HG03196 (cell line): Measurements from ENCODE around the gene BASP1.

Source experiments
- ATAC-seq: cut with Tn5 transposase; IDR thresholded peaks from one replicate; pipeline ENCODE4 v1.9.1; 2021; ENCODE audit not compliant: unreplicated experiment

BASP1 gene

DNA sequence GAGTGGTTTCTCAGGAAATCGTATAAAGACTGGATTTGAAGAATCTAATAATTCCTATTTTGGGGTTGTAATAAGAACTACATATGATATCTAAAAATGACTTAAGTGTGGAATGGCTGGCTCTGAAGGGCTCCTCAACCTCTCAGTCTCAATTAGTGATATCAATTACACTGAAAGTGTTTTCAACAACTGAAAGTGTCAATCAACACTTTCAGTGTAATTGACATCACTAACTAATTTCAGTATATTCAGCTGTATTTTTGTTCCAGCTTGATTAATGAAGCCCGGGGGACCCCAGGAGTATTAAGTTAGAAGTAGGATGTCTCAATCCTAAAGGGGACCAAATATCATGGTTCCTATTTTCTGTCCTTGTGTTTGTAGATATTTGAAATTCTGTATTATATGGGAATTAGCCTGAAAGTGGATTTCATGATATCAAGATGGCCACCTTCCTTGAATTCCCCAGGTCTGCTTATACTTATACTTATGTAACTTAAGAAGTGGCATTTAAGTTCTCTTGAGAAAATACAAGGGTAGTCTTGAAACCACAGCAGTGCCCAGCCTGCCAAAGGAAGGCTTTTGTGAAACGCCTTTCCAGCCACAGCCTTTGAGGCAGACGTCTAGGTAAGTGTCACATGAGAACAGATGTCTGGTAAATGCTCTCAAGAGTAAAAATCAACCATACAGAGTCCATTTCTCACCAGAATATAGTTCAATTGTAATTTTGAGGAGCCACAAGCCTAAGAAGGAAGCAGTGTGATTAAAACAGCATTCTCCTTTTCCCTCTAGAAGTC lies 4.6 kb downstream of the BASP1 start:
- no peak for ATAC-seq

DNA sequence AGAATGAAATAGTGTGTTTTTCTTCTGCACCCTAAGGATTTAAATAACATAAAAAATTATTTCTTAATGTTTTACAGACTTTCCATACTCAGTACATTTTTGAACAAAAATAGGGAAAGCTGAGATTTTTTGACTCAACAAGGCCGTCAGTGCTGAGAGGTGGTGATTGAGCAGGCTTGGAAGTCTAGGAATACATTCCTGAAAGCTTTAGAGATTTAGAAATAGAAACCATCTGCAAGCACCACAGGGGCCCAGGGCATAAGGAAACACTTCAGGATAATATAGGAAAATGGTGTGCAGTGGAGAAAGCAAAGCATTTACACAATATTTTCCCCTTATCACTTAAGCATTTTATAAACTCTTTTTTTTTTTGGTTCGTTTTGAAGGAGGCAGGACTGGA lies 5.2 kb downstream of the BASP1 start:
- ATAC-seq: no peak

DNA sequence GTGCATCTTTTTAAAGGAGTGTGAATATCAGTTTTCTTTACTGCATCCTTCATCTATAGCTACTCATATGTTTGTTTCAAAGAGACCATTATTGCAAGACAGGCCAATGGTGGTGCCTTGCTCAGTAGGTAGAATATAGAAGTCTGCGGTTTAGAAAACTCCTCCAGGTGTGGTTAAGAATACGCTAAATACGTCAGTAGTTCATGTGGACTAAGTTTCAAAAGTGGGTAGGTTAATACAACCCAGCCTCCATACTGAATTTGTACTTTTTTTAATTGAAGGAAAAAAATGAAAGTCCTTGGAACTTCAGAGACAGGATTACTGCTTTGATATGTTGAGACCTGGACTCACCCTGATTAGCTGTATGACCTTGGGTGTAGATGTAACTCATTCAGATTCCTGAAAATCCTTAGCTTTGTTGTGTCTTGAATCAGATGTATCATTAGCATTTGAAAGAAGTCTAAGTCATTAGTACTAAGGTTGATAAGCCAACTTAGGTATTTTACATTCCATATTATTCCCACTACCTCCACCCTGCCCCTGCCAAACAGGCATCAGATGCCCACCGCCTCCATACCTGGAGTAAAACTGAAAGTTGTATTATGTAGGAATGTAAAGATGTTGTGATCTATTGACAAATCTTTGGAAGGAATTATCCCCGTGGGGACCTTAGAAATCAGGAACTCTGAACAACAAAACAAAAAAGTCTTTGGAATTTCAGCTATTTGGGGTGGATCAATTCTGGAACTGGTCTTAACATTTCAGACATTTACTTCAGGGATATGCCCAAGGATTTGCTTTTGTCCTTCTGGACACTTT lies 6.1 kb downstream of the BASP1 start:
- no peak for ATAC-seq

DNA sequence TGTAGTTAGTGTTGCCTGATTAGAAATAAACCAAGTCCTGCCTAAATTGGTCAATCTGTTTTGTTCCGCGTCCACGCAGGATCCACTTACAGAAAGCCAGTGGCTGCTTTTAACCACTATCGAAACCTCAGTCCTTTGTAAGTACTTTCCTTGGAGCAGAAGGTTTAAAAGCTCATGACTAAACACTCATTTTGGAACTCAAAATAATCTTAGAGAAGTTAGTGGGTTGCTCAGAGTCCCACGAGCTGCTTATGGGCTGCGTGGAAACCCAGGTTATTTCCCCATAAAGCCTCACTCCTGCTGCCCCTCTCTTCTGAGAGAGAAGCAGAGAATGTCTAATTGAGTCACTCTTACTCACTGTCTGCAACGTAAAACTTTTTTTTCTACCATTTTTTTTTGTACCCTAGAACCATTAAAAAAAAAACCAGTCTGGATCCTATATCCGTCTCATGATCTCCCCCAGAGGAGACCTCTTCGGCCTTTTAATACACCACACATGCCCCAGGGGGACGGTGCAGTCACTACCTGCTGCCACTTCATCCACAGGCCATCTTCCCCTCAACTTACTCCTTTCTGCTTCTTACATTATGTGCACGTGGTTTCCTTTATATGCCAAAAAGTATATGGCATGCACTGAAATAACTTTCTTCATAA lies 7.6 kb downstream of the BASP1 start:
- ATAC-seq: peak; percentile 55

DNA sequence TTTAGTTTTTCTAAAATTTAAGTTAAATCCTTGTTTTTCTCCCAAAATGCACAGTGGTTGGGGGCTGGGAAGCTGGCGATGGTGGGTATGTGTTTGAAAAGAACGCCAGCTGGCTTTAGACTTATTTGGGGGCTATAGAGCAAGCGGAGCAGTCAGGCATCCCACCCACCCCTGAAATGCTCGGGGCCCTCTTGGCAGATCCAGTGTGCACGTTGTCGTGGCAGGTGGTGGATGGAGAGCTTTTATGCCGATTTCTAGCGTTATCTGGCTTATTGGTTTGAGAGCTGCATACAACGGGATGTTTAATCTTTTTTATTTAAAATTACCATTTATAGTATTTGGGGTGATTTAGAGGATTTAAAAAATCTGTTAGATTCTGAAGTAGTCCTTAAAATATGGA lies 8.1 kb downstream of the BASP1 start:
- no peak for ATAC-seq

DNA sequence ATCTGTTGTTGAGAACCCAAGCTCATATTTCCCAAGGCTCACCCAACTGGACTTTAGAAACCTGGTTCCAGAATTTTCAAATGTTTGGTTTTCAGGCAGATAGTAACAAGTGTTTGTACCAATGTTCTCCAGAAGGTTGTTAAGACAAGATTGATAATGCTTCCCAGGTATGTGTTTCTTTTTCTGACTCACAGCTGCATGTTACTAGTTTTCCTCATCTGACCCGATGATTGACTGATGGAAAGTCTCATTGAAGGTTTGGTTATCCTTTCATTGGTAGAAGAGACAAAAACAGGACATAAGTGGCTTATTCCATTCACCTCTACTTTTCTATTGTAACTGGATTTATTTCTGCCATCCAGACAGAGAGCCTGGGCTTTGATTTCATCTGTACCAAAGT lies 10.4 kb downstream of the BASP1 start:
- ATAC-seq: no peak

DNA sequence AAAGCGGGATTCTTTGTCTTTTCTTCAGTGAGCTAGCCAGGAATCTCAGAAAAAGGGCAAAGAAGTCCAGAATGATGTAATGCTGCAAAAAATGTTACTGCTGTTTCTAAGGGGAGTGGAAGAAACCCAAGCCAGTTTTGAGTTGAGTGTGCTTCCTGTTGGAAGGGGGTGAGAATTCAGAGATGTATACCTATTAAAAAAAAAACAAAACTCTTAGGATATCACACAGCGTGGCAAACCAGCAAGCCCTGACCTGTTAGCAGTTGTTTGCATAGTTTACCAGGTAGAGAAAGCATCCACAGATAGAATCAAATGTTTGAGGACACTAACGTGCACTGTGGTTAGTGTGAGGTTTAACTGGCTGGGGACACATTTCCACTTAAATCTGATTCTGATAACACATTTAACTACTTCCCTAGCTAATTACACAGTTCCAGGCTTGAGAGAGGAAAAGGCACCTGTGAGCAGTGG lies 11.4 kb downstream of the BASP1 start:
- ATAC-seq: peak; percentile 60

DNA sequence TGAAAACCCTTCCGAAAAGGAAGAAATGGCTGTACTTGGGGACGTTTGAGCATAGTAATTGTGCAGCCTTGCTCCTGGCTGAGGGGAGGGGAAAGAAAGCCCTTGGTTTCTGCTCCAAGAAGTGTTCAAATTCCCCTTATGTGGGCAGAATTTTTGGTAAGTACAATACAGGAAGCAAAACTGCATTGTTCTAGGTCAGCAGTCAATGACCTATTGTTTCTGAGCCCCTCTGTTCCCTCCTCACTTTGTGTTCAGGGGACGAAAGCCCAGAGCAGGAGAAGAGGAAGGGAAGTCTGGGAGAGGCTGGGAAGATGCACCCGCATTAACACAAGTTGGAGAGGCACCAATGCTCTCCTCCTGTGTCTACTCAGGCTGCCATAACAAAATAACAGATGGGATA lies 11.9 kb downstream of the BASP1 start:
- ATAC-seq: peak; percentile 41

DNA sequence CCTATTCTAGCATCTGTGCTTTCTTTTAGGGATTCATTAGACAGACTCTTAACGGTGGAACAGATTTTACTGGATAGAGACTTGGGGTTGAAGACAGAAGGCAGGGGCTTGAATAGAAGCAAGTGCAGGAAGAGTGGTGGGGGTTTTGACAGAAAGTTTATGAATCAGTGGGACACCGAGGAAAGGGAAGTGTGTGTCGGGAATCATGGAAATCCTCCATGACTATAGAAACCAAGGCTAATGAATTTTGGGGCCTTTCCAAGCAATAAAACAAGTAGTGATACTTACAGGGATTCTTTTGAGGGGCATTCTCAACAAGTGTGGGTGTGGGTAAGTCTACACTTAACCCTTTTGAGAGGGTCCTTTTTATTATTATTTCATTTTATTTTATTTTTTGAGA lies 12.8 kb downstream of the BASP1 start:
- no peak for ATAC-seq

DNA sequence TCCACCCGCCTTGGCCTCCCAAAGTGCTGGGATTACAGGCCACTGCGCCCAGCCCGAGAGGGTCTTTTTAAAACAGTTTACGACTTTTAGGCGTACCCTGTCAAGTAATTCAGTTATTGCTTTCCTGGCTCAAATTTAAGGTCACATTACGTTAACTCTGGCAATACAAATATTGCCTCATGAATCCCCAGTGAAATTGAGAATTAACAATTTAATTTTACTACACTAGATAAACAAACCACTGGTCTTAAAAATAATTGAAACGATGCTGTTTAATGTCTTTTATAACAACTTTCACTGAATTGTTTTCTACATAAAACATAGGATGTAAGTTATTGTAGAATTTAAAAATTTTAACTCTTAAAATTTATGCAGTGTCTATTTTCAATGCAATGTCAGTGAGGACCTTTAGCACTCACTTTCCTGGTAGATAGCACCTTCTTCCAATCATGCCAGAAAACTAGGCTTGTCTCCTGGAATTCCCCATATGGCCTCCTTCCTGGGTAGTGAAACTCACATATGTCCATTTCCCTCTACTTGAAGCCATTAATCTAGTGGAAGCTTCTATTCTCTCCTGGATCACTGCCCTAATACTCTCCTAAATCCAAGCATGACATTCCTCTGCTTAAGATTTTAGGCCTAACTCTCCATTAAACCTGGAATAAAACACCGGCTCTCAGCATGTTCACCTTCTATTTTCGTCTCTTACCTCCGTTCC lies 13.5 kb downstream of the BASP1 start:
- ATAC-seq: no peak

DNA sequence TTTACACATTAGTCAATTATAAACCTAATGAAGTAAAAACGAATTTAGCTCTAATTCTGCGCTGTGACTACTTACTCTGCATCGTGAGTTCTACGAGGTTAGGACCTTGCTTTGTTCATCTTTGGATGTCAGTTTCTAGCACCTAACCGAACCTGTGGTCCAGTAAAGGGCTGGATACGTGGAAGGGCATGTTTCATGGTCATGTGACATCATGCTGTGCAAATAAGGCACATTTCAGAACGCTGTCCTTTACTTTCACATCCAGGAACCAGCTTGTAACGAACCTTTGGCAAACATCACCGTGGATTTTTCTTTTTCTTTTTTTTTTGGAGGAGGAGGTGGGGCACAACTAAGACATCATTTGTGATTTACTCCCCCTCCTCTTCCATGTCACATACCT lies 15.0 kb downstream of the BASP1 start:
- ATAC-seq: no peak

DNA sequence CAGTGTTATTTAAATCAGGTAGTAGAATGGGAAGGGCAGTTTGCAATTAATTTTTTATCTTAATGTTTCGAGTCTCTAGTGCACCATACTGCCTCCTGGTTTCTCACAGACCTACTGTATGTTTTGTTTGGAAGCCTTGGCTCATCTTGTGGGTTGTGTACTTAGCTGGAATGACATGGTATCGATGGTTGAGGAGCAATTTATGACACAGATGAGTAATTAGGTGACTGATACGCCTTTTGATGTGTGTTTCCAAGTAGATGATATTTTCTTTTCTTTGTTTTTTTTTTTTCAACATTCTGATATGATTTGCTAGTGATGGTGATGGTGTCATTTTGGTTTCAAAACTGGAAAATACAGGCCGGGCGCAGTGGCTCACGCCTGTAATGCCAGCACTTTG lies 16.1 kb downstream of the BASP1 start:
- ATAC-seq: no peak

DNA sequence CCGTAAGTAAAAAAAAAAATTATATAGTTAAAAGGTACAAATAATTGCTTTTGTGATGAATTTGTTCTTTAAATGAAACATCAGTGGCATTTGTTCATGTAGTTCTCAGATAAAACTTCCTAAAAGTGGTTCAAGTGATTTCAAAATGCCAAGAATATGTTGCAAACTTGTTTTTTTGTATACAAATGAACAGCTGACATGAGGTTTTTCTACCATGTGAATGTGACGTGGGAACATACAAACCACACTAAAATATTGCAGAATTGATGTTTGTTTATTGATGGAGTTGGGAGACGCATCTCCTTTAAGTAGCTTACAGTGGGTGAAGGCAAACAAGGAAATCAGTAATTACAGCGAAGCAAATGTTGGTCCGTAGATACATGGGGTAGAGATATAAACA lies 16.9 kb downstream of the BASP1 start:
- no peak for ATAC-seq

DNA sequence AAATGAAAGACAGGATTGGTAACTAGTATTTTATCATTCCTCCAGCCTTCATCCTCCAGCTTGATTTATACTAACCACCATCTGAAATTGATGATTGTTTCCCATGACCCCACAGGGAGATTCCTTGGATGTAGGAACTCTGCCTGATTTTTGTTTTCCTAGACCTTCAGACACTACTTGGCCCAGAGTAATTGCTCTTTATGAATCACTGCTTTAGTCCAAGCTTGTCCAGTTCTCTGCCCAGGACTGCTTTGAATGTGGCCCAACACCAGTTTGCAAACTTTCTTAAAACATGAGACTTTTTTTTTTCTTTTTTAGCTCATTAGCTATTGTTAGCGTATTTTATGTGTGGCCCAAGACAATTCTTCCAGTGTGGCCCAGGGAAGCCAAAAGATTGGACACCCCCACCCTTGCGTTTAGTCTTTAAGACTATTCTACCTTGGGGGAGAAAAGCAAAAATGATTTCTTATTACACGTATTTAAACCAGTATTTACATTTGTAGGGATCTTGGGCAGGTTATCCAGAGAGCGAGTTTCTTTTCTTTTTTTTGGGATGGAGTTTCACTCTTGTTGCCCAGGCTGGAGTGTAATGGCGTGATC lies 18.4 kb downstream of the BASP1 start:
- no peak for ATAC-seq

DNA sequence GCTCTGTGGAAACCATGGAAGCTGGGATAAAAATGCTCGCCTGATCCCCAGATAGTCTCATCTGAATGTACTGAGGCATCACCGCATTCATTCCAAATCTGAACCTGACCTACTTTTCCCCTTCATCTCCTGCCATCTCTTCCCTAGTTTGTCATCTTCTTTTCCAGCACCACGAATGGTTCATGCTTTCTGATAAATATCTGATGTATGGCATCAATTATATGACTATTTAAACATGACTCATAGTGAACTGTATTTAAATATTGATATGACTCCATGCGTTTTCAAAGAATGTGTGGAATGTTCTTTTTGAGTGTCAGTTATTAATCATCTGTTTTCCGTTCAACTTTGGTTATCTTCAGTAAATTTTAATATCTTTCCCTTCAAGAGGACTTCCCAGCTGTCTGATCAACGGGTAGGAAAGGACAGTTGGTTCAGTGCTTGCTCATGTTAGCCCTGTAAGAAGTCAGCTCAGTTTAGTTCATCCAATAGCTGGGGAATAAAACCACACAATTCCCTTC lies 21.1 kb downstream of the BASP1 start:
- ATAC-seq: no peak

DNA sequence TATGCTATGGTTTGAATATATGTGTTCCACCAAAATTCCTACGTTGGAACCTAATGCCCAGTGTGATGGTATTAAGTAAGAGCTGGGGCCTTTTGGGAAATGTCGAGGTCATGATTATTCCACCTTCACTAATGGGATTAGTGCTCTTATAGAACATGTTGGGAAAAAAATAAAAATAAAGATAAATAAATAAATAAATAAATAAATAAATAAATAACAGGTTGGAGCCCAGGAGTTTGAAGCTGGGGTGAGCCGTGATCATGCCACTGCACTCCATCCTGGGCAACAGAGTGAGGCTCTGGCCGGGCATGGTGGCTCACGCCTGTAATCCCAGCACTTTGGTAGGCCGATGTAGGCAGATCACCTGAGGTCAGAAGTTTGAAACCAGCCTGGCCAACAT lies 22.5 kb downstream of the BASP1 start:
- ATAC-seq: no peak

DNA sequence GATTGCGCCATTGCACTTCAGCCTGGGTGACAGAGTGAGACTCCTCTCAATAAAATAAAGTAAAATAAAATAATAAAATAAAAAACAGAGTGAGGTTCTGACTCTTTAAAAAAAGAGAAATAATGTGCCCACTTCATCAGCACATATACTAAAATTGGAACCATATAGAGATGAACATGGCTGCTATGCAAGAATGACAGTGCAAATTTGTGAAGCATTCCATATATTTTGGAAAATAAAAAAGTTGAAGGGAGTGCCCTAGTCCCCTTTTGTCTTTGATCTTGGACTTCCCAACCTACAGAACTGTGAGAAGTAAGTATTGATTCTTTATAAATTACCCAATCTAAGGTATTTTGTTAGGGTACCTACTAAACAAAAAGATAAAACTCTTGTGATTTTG lies 23.1 kb downstream of the BASP1 start:
- no peak for ATAC-seq

DNA sequence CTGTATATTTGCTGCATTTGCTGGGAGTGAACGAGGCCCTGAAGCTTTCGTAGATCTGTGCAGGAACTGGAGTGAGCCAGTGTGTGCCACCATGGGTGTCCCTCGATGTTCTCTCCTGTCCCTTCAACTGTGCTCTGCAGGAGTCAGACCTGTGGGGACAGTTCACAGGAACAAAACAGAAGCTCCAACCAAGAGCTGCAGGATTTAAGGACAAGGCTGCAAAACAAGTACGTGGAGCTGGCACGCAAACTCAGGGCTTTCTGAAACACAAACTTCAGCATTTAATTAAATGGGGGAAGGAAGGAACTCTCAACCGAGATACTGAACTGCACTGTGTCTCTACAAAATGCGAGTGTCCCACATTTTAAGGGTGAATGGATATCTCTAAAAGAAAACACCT lies 24.2 kb downstream of the BASP1 start:
- no peak for ATAC-seq

DNA sequence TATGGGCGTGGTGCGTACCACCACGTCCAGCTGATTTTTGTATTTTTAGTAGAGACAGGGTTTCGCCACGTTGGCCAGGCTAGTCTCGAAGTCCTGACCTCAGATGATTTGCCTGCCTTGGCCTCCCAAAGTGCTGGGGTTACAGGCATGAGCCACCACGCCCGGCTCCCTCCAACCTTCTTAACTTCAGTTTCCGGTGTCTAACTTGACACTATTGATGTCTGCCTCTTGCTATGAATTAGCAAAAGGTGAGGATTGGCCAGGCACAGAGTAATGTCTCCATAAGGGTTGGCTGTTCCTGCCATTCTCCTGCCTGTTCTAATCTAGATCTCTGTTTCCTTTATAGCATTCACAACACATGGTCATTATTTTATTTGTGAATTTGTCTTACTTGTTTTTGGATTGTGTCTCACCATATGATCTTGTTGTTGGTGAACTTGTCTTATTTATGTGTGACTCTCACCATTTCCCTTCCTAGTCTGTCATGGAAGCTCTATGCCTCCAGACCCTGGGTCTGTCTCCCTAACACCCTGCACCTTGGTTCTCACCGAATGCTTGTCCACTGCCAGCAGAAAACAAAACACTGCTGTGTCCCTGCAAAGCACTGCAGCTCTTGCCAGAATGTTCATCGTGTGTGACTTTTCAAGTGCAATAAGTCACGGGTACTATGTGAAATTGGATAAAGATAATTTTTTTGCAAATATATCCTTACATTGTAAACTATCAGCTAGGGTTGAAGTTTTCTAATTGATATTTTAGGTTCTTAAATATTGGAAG lies 26.0 kb downstream of the BASP1 start:
- ATAC-seq: no peak
